ENCODE measurements around the gene FMN1.

DNA sequence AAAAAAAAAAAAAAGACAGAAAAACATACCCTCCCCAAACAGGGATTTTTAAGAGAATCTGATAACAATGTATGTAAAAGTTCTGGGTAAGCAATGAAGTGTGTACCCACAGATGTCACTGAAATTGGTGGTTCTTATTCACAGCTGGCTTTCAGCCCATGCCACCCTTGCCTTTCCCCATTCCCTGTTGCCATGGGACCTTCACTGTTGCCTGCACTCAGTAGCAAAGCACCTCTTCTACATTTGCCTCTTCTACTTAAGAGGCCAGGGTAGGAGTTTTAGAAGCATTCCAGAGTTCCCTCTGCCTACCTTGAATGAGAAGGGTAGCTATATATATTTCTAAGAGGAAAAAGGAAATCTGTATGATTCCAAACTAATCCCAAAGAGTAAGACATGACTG, 57.4 kb downstream of the FMN1 start:
- TF ChIP-seq, protein P1, sequence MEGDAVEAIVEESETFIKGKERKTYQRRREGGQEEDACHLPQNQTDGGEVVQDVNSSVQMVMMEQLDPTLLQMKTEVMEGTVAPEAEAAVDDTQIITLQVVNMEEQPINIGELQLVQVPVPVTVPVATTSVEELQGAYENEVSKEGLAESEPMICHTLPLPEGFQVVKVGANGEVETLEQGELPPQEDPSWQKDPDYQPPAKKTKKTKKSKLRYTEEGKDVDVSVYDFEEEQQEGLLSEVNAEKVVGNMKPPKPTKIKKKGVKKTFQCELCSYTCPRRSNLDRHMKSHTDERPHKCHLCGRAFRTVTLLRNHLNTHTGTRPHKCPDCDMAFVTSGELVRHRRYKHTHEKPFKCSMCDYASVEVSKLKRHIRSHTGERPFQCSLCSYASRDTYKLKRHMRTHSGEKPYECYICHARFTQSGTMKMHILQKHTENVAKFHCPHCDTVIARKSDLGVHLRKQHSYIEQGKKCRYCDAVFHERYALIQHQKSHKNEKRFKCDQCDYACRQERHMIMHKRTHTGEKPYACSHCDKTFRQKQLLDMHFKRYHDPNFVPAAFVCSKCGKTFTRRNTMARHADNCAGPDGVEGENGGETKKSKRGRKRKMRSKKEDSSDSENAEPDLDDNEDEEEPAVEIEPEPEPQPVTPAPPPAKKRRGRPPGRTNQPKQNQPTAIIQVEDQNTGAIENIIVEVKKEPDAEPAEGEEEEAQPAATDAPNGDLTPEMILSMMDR (IDR thresholded peaks at IDR 0.05): no peak
- TF ChIP-seq POLR2A (IDR thresholded peaks at IDR 0.05): no peak

Data from testis (tissue), 2 donors.